ENCODE data around the gene GABRD.
A peak's percentile ranks its signal among the peaks of the same experiment; 100 is the strongest.

The GABRD gene

GRCh38 chr1:2038229-2038628 is 19.1 kb downstream of the GABRD start:
- DNase-seq (ENCODE audit: low read depth in 2 of 3, low spot score in 1 of 3) = no peak

DNA sequence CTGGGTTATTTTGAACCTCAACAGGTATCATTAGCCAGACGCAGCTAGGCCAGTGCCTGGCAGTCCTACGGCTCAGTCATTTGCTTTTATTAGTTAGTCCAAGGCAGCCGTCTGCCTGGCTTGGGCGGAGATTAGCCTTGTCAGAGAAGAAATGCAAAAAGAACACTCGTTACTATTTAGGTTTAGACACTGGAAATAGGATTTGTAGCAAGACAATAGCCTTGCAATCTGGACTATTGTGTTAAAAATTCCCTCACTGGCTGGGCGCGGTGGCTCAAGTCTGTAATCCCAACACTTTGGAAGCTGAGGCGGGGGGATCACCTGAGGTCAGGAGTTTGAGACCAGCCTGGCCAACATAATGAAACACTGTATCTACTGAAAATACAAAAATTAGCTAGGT is 20.1 kb downstream of the GABRD start:
- no peak for DNase-seq (ENCODE audit: low read depth in 2 of 3, low spot score in 1 of 3)

- DNase-seq (ENCODE audit: low read depth in 2 of 3, low spot score in 1 of 3) = no peak
Observed at GRCh38 chr1:2041305-2041704, 22.2 kb downstream of the GABRD start.

DNA sequence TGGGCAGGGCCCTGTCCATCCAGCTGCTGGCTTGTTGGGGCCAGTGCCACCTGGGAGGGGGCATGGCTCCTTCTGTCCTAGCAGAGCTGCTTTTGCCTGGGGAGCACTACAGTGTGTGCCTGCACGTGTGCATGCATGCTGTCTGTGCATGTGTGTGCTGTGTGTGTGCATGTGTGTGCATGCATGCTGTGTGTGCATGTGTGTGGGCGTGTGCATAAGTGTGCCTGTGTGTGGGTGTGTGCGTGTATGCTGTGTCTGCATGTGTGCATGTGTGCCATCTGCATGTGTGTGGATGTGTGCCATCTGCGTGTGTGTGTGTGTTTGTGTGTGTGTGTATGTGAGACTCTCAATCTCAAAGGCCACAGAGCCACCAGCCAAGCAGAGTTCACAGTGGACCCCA is 22.7 kb downstream of the GABRD start:
- DNase-seq (ENCODE audit: low read depth in 2 of 3, low spot score in 1 of 3) = no peak

DNA sequence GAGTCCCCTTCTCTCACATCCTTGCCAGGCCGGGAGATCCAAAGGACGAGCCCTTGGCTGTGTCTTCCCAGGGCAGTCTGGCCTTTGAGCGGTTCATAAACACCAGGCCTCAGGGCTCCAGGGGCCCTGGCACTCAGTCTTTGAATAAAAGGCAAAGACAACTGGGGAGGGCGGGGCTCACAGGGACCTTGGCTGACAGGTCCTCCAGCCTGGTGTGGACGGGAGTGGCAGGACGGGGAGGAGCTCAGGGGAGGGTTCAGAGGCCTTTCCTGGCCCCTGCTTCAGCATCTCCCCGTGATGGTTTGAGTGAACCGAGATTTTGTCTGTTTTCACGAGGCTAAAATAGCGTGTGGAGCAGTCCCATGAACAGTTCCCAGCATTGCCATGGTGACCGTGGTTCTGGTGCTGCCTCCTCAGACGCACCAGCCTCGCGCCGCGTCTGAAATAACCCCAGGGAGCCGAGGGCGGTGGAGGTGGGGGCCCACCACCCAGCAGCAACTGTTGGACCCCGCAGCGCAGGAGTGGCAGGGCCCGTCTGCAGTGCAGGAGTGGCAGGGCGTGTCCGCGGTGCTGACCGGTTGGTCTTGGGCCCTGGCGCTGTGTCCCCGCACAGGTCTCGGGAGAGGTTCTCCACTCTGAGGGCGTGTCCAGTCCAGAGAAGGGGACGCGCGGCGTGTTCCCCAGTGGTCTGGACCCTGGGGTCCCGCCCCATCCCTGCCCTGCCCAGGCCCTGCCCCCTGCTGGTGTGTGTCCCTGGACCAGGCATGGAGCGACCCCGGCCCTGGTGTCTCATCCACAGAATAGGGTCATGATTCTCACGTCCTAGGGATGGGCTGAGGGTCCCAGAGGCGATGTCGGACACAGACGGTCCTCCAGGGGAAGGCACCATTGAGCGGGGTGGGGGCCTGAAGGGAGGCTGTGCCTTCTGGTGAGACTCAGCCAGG is 24.0 kb downstream of the GABRD start:
- DNase-seq (ENCODE audit: low read depth in 2 of 3, low spot score in 1 of 3) = no peak

DNA sequence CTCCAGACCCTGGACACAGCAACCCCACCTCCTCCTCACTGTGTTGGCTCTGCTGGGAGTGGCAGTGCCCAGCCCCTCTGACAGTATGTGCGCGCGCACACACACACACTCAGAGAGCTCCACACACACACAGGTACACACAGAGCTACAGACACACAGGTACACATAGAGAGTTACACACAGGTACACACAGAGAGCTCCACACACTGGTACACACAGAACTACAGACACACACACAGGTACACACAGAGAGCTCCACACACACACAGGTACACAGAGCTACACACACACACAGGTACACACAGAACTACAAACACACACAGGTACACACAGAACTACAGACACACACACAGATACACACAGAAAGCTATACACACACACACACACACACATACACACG is 24.7 kb downstream of the GABRD start:
- no peak for DNase-seq (ENCODE audit: low read depth in 2 of 3, low spot score in 1 of 3)

- DNase-seq (ENCODE audit: low read depth in 2 of 3, low spot score in 1 of 3) = peak; percentile 53 to 71 (median 69)
Observed at GRCh38 chr1:2044510-2045319, 25.6 kb downstream of the GABRD start.

DNA sequence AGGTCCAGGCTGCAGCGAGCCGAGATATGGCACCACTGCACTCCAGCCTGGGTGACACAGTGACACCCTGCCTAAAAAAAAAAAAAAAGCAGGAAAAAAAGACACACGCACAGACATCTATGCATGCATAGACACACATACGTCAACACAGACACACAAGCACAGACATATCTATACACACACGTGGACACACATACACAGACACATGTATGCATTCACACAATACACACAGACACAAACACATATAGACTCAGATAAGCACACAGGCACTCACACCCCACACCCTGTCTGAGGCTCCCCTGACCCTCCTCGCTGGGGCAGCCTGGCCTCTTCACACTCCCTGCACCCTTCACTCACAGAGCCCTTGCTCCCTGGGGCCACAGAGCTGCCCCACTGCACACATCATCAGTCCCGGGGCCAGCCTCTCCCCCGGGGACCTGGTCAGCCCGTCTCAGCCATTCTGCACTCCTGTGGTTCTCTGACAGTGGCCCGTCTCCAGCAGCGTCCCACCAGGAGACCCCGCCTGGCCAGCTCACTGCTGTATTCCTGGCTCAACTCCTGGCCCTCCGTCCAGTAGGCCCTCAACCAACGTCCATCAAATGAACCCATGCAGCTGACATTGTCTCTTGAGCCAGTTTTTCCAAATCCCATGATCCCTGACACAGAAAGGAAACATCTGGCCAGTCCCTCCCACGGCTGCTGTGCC is 26.5 kb downstream of the GABRD start:
- no peak for DNase-seq (ENCODE audit: low read depth in 2 of 3, low spot score in 1 of 3)

- DNase-seq (ENCODE audit: low read depth in 2 of 3, low spot score in 1 of 3) = peak in 2 of 3 donors; percentile 31 to 41
Observed at GRCh38 chr1:2046174-2046917, 27.2 kb downstream of the GABRD start.

DNA sequence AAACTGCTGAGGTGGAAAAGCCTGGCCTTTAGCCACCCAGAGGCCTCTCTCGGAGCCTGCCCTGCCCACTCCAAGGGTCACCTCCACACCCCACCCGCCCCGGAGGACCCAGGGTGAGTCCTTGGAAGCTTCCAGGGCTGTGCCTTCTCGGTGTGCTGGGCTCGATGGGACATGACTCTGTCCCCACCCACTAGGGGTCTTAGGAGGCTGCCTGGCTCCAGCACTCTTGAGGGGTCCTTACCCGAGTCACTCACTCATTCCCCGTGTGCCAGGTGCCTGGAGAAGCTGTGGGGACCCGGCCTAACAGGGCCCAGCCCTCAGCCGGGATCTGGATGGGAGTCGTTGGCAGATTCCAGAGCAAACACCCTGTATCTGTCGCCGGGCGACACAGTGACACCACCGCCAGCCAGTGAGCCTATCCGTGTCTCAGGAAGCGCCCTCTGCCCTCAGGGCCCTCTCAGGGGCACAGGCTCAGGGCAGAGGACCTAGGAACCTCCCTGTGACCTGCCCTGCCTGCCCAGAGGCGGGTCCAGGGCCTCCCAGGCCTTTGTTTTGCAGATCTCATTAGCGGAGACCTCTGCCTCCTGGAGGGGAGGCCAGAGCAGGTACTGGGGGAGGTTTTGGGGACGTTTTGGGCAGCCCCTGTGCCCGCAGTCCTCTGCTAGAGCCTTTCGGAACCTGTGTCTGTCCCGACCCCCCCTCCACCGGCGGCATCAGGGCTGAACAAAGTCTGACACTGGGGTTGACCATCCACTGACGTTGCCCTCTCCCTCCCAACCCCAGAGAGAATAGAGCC is 28.0 kb downstream of the GABRD start:
- DNase-seq (ENCODE audit: low read depth in 2 of 3, low spot score in 1 of 3) = no peak

DNA sequence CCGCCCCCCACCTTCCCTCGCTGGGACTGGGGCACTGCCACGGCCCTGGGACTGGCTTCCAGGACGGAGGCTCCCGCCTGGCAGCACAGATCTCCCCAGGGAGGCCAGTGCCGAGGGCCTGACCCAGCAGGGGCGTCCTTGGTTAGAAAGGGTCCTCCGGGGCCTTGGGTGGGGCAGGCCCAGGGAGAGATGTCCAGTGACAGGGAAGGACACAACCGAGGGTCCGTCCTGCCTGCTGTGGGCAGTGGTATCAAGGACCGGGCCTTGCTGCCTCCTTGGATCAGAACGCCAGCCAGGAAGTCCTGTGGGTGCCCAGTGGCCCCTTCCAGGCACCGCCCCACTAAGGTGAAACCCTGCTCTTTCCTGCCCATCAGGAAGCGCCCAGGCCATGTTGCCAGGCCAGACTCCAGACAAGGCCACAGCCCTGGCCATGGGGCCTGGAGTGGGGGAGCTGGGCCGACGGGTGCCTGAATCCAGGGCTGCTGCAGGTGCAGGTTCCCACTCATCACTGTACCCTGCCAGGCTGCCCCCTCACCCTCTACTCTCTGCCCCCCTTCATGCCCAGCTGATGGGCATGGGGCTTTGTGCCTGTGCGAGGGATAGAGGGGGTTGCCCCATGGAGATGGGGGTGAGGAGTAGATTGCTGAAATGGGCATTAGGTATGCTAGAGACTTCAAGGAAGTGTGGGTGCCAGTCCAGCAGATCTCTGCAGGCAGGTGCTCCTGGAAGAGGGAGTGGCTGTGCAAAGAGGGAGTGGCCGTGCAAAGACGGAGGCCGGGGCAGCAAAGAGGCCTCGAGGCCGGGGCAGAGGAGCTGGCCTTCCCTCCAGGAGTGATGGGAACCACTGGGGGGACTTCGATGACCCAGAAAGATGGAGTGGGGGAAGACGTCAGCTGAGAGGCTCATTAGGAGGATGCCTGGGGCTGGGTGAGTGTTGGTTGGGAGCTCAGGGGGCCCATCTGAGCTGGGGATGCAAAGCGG is 28.9 kb downstream of the GABRD start:
- no peak for DNase-seq (ENCODE audit: low read depth in 2 of 3, low spot score in 1 of 3)

- no peak for DNase-seq (ENCODE audit: low read depth in 2 of 3, low spot score in 1 of 3)
Observed at GRCh38 chr1:2049225-2049717, 30.1 kb downstream of the GABRD start.

GRCh38 chr1:2049718-2050431 is 30.7 kb downstream of the GABRD start, which contains the start of gene PRKCZ:
PRKCZ (plus strand) TSS chr1:2050411; CDS start chr1:2050631, 220 bp downstream.
- peak; percentile 85 to 87 (median 85) for DNase-seq (ENCODE audit: low read depth in 2 of 3, low spot score in 1 of 3)

DNA sequence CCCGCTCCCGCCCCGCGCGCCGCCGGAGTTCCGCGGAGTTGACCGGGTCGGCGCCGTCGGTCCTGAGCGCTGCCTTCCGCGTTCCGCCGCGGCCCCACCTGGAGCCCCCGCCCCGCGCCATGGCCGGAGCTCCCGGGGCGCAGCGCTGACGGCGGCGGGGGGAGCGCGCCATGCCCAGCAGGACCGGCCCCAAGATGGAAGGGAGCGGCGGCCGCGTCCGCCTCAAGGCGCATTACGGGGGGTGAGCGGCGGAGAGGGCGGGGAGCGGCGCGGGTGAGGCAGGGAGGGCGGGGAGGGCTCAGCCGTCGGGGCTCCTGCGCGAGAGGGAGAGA is 31.3 kb downstream of the GABRD start:
- no peak for DNase-seq (ENCODE audit: low read depth in 2 of 3, low spot score in 1 of 3)

GRCh38 chr1:2050793-2051682 is 31.9 kb downstream of the GABRD start:
- no peak for DNase-seq (ENCODE audit: low read depth in 2 of 3, low spot score in 1 of 3)

DNA sequence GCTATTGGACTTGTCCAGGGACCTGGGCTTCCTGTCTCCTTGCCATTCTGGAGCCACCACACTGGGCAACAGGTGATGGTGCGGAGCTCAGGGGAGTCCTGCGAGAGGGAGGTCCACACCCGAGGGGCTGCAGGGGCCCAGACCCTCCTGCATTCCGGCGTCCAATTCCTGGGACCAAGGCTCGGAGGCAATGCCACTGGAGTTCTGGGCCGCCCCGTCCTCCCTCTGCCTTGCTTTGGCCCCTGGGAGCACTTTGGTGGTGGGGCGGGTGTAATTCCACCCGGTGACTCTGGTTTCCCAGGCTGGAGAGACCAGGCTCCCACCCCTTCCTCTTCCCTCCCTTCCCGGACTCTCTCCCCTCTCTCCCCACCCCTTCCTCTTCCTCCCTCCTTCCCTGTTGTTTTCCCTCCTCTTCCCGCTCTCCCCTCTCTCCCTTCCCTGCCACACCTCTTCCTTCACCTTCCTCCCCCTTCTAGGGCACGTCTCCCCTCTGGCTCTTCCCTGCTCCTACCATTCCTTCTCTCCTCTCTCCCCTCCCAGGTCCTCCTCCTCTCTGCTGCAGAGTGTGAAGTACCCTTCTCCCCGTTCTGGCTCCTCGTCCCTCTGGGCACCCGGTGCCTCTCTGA is 33.0 kb downstream of the GABRD start:
- DNase-seq (ENCODE audit: low read depth in 2 of 3, low spot score in 1 of 3) = no peak

DNA sequence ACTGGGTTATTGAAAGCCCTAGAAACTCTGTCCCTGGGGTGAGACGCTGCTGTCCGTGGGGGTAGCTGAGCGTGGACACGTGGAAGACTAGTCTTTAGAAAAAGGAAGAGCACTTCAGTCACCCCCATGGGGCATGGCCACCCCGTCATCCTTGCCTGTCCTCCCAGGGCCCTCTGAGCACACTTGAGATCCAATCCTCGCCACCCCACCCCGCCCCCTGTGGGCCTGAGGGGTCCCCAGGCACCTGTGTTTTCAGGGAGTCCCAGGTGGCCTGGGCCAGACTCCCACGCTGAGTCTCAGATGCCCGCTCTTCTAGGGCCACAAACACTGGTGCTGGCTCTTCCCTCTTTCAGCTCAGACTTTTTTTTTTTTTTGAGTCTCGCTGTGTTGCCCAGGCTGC is 33.6 kb downstream of the GABRD start:
- DNase-seq (ENCODE audit: low read depth in 2 of 3, low spot score in 1 of 3) = no peak
